Amniotic epithelial cell (primary cell): ENCODE data around the gene NRP2.

Experiments
- DNase-seq: peaks from one replicate; pipeline ENCODE4 v3.0.0-alpha.2; 2010; ENCODE audit warnings: low read depth

NRP2 gene, protein sequence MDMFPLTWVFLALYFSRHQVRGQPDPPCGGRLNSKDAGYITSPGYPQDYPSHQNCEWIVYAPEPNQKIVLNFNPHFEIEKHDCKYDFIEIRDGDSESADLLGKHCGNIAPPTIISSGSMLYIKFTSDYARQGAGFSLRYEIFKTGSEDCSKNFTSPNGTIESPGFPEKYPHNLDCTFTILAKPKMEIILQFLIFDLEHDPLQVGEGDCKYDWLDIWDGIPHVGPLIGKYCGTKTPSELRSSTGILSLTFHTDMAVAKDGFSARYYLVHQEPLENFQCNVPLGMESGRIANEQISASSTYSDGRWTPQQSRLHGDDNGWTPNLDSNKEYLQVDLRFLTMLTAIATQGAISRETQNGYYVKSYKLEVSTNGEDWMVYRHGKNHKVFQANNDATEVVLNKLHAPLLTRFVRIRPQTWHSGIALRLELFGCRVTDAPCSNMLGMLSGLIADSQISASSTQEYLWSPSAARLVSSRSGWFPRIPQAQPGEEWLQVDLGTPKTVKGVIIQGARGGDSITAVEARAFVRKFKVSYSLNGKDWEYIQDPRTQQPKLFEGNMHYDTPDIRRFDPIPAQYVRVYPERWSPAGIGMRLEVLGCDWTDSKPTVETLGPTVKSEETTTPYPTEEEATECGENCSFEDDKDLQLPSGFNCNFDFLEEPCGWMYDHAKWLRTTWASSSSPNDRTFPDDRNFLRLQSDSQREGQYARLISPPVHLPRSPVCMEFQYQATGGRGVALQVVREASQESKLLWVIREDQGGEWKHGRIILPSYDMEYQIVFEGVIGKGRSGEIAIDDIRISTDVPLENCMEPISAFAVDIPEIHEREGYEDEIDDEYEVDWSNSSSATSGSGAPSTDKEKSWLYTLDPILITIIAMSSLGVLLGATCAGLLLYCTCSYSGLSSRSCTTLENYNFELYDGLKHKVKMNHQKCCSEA

DNA sequence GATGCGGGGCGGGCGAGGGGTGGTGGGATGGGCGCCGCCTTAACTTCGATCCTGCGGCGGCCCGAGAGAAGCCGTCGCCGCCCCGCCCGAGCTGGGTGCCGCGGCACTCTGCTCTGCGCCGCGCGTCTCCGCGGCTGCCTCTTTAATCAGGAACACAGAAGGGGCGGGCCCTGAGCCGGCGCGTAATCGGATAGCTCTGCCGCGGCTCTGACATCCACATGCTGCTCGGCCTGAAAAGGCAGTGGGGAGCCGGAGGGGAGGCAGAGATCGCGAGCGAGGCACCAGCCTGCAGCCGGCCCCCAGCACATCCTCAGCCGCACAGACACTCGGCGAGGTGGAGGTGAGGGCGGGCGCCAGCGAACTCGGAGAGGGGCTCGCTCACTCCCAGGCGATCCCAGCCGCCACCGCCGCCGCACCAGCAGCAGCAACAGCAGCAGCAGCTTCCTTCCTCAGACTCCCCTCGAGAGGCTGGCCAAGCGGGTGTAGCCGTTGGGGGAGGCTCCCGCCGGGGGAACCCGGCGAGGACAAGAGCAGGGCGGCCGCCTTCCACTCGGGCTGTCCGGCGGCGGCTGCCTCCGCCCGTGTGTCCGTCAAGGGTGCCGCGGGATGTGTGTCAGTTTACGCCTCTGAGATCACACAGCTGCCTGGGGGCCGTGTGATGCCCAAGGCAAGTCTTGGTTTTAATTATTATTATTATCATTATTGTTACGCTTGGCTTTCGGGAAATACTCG lies at the start of gene NRP2:
Gene NRP2, plus strand, starts transcription at position 263 of the 732 bp plus-strand sequence. CDS start 790 bp downstream, outside the sequence.
- peak; percentile 87 for DNase-seq

DNA sequence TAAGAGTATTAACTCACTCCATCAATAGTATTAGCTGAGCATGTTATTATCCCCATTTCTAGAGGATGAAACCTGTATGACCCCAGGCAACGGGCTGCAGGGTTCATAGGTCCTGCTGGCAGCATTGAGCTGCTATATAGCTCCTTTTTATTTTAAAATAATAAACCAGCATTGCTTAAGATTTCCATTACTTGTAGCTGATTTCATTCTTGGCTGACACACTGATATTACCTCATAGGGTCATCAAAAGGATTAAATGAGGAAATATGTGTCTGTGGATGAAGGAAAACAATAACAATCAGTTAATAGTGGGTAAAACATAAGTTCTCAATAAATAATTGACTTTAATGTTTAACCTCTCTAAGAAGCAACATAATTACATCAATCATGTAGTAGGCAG lies 48.3 kb upstream of the NRP2 start:
- peak; percentile 19 for DNase-seq

DNA sequence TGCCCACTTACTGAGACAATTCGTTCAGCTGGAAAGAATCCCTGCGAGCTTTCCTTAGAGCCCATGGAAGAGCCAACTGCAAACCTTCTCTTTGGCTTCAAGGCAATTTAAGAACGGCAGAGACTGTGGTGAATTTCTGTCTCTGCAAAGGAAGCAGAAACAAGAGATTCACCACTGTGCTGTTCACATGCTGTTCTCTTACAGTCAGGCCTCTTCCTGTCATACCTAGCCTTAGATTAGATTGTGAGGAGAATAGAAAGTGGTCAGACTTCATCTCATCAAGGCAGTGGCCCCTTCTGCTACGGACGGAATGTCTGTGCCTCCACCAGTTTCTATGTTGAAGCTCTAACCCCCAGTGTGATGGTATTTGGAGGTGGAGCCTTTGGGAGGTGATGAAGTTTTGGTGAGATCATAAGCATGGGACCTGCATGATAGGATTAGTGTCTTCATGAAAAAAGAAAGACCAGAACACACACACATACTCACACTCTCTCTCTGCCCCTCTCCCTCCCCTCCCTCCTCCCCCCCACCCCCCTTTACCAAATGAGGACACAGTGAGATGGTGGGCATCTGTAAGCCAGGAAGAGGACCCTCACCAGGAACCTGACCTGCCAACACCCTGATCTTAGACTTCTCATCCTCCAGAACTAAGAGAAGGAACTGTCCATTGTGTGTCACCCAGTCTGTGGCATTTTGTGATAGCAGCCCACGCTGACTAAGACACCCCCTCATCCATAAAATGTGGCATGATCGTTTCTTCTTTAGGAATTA lies 45.6 kb upstream of the NRP2 start:
- no peak for DNase-seq

DNA sequence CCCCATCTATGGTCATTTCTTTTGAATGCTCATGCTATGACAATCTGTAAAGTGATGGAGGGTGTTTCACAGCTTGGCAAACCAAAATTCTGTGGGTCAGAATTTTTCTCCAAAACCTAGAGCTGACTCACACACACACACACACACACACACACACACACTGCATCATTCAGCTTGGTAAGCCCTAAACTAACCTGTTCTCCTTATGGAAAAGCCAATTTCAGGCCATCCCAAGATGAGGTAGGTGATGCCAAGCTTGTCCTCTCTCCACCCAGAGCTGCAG lies 45.0 kb upstream of the NRP2 start:
- no peak for DNase-seq

DNA sequence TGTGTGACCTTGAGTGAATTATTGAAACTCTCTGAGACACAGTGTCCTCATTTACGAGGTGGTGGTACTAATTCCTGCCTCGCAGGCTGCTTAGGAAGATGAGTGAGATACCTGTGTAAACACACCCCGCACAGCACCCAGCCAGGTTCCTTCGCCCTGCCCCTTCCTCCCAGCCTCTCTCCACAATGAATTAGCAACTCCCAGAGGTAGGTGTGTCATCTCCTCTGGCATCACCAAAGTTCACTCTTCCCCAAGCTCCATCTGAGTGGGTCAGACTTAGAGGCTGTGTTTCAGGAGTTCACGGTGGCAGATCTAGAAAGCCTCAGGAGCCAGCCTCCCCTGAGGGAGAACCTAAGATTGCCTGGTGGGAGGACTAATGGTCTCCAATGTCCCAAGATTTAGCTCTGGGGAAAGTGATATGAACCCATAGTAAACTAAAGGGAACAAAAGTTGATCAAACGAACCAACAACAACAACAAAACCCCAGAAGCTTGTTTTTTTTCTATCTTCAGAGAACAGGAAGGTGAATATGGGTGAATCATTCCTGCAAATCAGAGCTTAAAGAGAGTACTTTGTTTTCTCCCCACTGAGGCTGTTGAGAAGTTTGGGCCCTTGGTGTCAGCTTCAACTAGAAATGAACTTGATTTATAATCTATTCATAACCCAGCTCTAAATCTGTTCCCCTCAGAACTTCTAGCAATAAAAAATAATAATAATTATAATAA lies 44.4 kb upstream of the NRP2 start:
- no peak for DNase-seq

DNA sequence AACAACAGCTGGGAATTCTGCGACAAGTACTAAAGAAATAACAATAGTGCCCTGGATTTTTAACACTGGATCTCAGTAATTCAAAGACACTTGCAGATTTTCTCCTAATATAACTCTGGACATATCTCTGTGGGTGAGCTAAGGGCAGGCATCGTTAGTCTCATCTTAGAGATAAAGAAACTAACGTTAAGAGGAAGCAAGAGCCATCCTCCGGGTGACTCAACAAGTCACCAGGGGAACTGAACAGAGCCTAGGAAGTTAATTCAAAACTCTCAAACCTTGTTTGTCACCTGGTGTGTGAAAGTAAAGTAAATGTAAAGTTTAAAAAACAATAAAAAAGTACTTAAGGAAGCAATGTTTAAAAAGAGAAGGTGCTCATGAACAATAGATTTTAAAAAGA lies 41.6 kb upstream of the NRP2 start:
- DNase-seq = no peak

DNA sequence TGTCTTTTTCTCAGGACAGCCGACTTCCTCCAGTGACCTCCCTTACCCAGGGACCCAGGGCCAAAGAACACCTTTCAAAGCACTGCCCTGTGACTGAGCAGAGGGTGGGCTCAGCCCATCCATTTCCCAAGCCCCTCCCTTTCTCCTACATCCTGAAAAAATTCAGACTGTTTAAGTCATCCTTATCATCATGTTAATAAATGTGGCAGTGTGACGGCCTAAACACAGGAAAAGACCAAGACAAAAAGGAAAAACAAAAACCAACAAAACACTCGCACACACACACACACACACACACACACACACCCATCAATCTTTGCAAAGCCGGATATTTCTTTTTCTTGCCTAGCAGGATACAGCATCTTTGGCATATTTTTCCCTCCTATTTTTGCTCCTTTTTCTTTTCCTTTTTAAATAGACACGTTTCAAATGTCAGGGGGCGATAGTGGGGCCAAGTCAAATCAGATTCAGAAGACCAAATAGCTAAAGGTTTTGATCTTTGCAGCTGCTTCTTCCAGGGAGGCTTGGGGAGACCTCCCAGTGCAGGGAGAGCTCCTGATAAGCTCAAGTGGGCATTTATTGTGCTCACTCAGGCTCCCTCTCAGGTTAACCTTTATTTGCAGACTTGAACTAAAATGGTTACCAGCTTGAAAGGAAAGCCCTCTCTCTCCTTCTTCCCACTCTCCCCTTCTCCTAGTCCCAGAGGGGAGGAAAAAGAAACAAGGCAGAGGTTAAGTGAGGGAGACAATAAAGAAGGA lies 39.5 kb upstream of the NRP2 start:
- no peak for DNase-seq

DNA sequence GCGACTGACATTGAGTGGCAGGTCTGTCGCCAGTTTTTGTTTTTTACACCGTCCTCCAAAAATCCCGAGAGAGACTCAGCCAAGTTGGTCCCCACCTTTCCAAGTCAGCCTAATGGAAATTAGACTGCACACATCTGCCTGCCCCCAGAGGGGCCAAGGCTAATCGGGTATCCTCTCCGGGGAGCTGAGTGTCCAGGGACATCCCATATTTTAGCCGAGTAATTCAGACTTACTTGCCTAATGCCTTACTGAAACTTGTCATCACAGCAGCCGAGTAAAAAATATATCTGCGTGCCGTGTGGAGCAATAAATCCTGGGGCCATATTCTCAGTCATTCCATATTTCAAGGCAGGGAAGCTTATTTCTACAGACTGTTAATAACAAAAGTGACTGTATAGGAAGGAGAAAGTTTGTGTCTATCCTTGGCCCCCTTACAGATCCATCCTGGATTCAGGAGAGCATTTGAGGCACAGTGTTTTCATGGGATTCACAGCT lies 38.9 kb upstream of the NRP2 start:
- no peak for DNase-seq

DNA sequence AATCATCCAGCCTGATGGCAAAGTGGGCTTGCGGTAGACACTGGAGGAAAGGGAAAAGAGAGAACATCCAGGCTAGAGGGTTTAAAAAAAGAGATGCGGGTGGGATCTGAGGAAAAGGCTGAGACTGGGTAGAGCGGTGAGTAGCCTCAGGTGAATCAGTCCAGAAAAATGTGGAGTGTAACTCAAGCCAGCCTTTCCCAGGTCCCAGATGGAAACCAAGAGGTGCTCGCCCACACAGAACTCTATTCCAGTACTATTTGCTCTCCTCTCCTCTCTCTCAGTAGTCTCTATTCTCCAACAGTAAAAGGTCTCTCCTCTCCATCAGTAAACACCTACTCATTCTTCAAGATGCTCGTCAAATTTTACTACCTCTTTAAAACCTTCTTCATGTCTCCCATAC lies 38.3 kb upstream of the NRP2 start:
- DNase-seq = no peak

DNA sequence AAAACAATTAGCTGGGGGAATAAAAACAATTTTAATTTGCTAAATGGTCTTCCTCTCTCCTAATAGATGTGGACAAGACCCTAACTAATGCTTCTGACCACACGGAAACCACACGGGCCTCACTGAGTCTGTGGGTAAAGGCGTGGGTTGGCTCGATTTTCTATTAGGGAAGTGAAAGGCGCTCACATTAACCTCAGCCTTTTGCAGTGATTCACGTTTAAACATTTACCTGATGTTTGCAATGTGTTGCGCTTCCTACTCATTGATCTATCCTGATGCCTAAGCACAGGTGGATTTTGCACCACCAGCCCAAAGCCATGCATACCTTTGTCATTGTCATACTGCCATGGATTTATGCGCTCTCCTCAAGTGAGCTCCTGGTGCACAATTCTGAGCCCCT lies 35.6 kb upstream of the NRP2 start:
- no peak for DNase-seq

DNA sequence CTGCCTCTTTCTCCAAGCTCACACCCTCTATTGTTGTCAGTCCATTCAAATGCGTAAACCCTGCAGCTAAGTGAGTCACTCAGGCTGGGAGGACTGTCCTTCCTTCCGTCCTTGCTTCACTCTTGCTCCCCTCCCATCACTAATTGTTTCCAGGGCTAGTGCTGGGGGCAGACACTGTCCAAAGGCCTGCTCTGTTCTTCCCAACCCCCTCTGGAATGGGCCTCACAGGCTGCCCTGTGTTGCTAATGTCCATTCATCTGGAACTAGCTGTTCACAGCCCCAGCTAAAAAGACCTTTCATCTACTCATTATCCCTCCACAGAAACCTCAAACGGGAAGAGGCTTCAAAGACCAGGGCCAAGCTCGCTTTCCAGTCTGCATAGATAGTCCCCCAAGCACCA lies 31.9 kb upstream of the NRP2 start:
- DNase-seq = no peak

DNA sequence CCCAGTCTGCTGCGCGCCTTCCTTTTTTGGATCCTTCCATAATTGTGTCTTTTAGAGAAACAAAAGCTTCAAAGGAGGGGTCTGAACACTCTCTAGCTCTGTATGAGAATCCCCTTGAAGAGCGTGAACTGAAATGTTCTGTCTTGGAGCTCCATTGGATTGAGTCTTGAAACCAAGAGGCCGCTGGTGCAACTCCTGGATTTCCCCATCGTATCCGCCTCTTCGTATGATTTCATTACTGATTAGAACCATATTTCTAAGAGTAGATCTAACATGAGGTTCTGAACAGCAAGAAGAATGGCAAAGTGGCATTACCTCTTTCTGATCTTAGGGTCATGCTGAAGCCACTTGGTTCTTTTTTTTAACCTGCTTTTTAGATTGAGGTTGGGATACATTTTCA lies 31.4 kb upstream of the NRP2 start:
- DNase-seq = no peak

DNA sequence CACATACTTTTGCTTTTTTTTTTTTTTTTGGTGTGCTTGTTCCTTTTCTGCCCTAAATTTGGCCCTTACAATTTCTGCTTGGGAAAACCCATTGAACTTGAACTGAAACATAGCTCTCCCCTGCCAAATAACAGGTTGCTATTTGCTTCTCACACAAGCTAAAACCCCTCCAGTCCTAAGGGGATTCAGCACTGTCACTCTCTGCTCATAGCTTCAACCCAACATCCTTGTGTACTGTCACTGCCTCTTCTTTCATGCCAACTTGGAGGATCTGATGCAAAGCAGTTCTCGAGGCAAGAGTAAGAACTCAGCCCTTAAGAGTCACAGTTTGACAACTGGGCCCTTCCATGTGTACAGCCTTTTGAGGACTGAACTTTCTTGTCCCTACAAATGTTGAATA lies 30.6 kb upstream of the NRP2 start:
- no peak for DNase-seq

DNA sequence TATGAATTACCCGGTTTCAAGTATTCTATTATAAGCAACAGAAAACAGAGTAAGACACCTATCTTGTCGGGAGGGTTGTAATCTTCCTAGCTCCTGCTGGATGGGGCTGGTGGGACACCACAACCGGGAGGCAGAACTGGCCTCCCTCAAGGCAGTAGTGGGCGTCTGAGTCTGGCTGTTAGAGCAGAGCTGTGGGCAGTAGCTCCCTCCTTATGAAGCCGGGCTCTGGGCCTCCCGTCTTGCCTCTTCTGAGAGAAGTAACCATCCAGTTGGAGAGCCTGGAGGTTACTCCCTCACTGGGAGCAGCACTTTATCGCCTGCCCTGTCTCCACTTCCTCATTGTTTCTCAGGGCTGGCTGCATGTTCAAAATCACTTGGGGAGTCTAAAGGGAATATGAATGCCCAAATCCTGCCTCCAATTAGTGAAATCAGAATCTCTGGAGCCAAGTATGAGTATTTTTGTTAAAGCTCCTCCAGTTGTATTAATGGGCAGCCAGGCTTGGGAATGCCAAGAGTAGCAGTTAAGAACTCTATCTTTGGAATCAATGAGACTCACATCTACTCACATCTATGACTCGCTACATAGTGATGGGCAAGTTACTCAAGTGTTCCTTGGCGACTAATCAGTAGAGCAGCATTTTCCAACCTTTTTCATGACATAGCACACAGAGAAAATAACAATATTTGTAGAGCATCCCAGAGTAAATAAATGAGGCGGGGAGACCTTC lies 27.3 kb upstream of the NRP2 start:
- peak; percentile 22 for DNase-seq

DNA sequence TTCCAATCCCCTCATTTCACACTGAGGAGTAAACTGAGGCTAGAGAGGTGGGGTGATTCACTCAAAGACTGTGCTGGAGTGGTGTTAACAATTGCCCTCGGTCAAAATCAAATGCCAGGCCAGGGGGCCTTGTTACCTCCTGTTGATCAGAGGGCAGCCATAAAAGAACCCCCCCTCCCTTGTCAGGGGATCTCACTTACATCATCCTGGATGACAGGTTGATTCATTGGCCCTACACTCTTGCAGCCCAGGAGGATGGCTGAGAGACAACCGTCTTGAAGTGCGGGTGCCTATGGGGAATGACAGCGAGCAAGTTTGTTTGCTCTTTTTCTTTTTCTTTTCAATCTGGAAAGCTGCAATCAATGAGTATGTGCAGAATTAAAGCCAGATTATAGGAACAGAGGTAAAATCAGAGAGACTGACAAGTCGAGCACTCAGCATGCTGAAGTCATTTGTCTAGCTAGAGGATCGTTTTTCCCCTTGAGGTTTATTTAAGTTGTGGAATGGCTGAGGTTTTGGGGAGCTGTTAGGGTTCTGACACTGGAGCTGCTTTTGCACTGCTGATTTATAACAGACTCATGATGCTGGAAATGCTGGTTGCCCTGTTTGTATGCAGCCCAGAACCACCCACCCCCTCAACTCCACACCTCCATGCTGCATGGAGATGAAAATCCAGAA lies 26.4 kb upstream of the NRP2 start:
- no peak for DNase-seq

DNA sequence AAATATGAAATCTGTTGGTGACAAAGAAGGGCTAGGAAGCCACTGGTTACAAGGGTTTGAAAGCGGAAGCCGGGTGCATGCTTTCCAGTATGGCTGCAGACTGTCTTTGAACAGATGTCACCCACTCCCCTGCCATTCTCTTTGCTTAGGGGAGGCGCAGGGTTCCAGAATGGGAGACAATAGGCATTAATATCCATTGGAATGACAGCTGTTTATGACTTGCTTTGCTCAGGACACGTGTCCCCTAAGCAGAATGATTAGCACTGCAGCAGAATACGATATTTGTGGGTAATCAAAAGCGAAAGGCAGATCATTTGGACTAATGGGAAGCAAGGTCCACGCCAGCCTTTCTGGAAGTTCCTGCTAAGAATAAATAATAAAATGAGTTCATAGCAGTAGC lies 25.8 kb upstream of the NRP2 start:
- DNase-seq = no peak

DNA sequence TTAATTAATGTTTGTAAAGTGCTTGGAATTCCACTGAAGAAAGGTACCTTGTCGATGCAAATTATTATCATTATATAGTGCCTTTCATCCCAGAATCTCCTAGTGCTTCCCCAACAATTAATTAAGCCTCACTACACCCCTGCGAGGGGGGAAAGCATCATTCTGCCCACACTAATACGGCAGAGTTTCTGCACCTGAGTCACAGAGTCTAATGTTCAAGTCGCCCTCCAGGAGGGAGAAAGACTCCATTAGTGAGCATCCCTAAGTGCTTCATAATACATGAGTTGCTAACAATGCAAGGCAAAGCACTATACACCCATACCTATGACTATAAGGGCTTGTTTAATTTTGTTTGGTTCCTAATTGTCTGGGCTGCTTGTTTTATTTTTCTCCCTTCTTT lies 25.4 kb upstream of the NRP2 start:
- no peak for DNase-seq

DNA sequence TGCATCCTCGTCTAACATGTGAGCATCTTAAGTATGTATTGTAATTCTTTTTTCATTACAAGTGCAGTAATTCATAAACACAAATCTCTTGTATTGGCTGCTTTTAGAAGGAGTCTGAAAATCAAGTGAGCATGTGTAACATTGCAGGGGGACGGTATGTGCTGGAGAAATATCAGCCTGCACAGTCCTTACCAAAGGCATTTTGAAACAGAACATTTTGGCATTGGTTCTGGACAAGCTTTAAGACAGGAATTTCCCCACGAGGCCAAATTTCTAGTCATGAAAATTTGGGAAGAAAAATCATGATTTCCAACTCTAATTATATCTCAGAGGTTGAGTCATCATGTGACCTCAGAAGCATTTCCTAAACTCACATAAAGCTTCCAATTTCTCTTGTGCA lies 24.7 kb upstream of the NRP2 start:
- DNase-seq = no peak

DNA sequence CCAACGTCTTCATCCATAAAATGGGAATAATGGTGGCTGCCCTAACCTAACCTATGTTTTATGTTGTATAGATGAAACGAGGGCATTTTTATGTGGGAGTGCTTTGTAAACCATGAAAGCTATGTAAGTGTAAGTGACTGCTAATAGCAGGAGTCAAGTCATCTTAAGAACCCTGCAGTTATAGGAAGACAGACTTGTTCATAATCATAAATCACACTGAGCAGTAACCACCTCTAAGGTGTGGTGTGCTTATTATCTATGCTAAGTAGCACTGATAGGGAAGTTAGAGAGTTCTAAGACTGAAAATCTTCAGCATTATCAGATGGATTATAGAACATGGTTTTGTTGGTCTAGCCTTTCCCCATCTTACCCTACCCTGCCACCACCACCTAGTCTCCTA lies 24.2 kb upstream of the NRP2 start:
- DNase-seq = no peak
